HepG2 (cell line): Measurements from ENCODE around the gene UBXN1. TPM values are rescaled to one million over a fixed set of nuclear protein-coding genes. Genes with fewer than 3 reads are reported as not detected.
A peak's percentile ranks its signal among the peaks of the same experiment; 100 is the strongest.

ENCODE experiments used
- ATAC-seq: fragments of 200-7000 bp; cut with Tn5 transposase; 3 replicates; pipeline ENCODE4 v1.9.1; 2020; ENCODE audit warnings: mild to moderate bottlenecking, moderate library complexity
- BruUV-seq: library from RNA; stranded (reverse); fragments of 400-500 nt; replicated peaks from 2 replicates; lab custom pipeline; 2021; lab: Mats Ljungman, UMichigan
- CTCF ChIA-PET: fragments of 300-600 bp; formaldehyde crosslinking; extraction: SDS; loops from one replicate; lab custom pipeline; 2021; ENCODE audit warnings: low total read pairs, inconsistent platforms, low intra/inter-chr PET ratio; lab: Yijun Ruan, JAX
- POLR2A ChIA-PET: fragments of 350-600 bp; sonication (Branson Sonifier 250); formaldehyde crosslinking; loops from one replicate; lab custom pipeline; 2020; ENCODE audit warnings: antibody characterized with exemption, inconsistent platforms; lab: Yijun Ruan, JAX
- DNase-seq: peaks from one replicate; pipeline ENCODE4 v3.0.0-alpha.2; 2015; ENCODE audit warnings: low spot score
- FAIRE-seq: peaks from 3 replicates; lab custom pipeline; 2011; peaks lifted over from hg19 to GRCh38; lab: Jason Lieb, UNC
- H2AFZ ChIP-seq: one replicate; pipeline ENCODE4 v1.6.1; 2011; ENCODE audit warnings: low read length, inconsistent platforms
- H3K27ac ChIP-seq: fragments of 300-600 bp; 3 replicates; pipeline ENCODE4 v1.8.0; 2011; ENCODE audit warnings: mixed run types, mild to moderate bottlenecking, mixed read lengths, low read length, inconsistent platforms; ENCODE audit not compliant: insufficient read depth; ENCODE audit errors: extremely low read length
- H3K27me3 ChIP-seq, 2 experiments: fragments of 200-600 bp in 1 of 2; 2 replicates in 1 of 2; 3 replicates in 1 of 2; pipeline versions ENCODE4 v1.6.0 to v1.8.0; 2011; ENCODE audit warnings: low read length in 2 of 2, mild to moderate bottlenecking in 2 of 2, moderate library complexity in 2 of 2, inconsistent platforms in 1 of 2; ENCODE audit not compliant: insufficient read depth in 2 of 2, control insufficient read depth in 1 of 2
- H3K36me3 ChIP-seq, 2 experiments: fragments of 200-600 bp in 1 of 2; replicated peaks in 1 of 2; 2 replicates in 1 of 2; 3 replicates in 1 of 2; pipeline versions ENCODE4 v1.5.1 to v1.8.0; 2011; ENCODE audit warnings: low read length in 2 of 2, inconsistent platforms in 1 of 2; ENCODE audit not compliant: insufficient read depth in 2 of 2, control insufficient read depth in 1 of 2
- H3K4me1 ChIP-seq: 2 replicates; pipeline ENCODE4 v1.5.1; 2012; ENCODE audit warnings: low read length, inconsistent platforms; ENCODE audit not compliant: insufficient read depth
- H3K4me2 ChIP-seq: 2 replicates; pipeline ENCODE4 v1.6.0; 2011; ENCODE audit warnings: low read depth, low read length, inconsistent platforms
- H3K4me3 ChIP-seq, 3 experiments: fragments of 200-600 bp in 1 of 3; sonication (generic), shearing (Covaris generic) in 1 of 3; replicated peaks in 1 of 3; 2 replicates each; pipeline ENCODE4 v1.5.1; 2011 to 2016; ENCODE audit warnings: low read length in 3 of 3, inconsistent platforms in 2 of 3, low read depth in 2 of 3, mild to moderate bottlenecking in 2 of 3, control low read depth in 1 of 3, mixed read lengths in 1 of 3; ENCODE audit not compliant: insufficient read depth in 1 of 3
- H3K79me2 ChIP-seq: one replicate; pipeline ENCODE4 v1.6.1; 2011; ENCODE audit warnings: low read length, inconsistent platforms; ENCODE audit not compliant: insufficient read depth
- H3K9ac ChIP-seq: 2 replicates; pipeline ENCODE4 v1.6.0; 2011; ENCODE audit warnings: mild to moderate bottlenecking, low read depth, low read length, inconsistent platforms; ENCODE audit not compliant: insufficient read depth
- H3K9me3 ChIP-seq: 2 replicates; pipeline ENCODE4 v1.5.1; 2012; ENCODE audit warnings: mild to moderate bottlenecking, low read length
- H4K20me1 ChIP-seq: 2 replicates; pipeline ENCODE4 v1.6.0; 2011; ENCODE audit warnings: inconsistent platforms, mild to moderate bottlenecking, low read length, moderate library complexity; ENCODE audit not compliant: insufficient read depth
- BCL6 ChIP-seq: IDR thresholded peaks from 2 replicates; pipeline ENCODE4 v1.6.1; 2016; ENCODE audit warnings: missing genetic modification reagents, missing compliant biosample characterization
- BRCA1 ChIP-seq: sonication (generic); formaldehyde crosslinking; IDR thresholded peaks from 2 replicates; pipeline ENCODE4 v1.4.0; 2020; ENCODE audit warnings: missing genetic modification reagents
- DNMT1 ChIP-seq: sonication (generic); formaldehyde crosslinking; IDR thresholded peaks from 2 replicates; pipeline ENCODE4 v1.5.1; 2020; ENCODE audit warnings: mild to moderate bottlenecking, missing genetic modification reagents
- FOXC1 ChIP-seq: sonication (generic); formaldehyde crosslinking; IDR thresholded peaks from 2 replicates; pipeline ENCODE4 v1.8.0; 2022; ENCODE audit warnings: mild to moderate bottlenecking, missing genetic modification reagents, borderline replicate concordance
- FOXK1 ChIP-seq: sonication (generic); formaldehyde crosslinking; IDR thresholded peaks from 2 replicates; pipeline ENCODE4 v1.4.0; 2020; ENCODE audit warnings: low read depth, missing genetic modification reagents, borderline replicate concordance
- HBP1 ChIP-seq: IDR thresholded peaks from 2 replicates; pipeline ENCODE4 v1.6.1; 2016; ENCODE audit warnings: low read depth, control low read depth
- IRF1 ChIP-seq: sonication (generic); formaldehyde crosslinking; IDR thresholded peaks from 2 replicates; pipeline ENCODE4 v1.4.0; 2020; ENCODE audit warnings: low read depth, mild to moderate bottlenecking, missing genetic modification reagents
- MNT ChIP-seq: fragments of 450-650 bp; IDR thresholded peaks from 2 replicates; pipeline ENCODE4 v1.6.1; 2016
- NFYB ChIP-seq: sonication (generic); formaldehyde crosslinking; IDR thresholded peaks from 2 replicates; pipeline ENCODE4 v1.4.0; 2020; ENCODE audit warnings: missing genetic modification reagents
- PATZ1 ChIP-seq: sonication (generic); formaldehyde crosslinking; IDR thresholded peaks from 2 replicates; pipeline ENCODE4 v1.4.0; 2020; ENCODE audit warnings: missing genetic modification reagents
- SMYD3 ChIP-seq: sonication (generic); formaldehyde crosslinking; IDR thresholded peaks from 2 replicates; pipeline ENCODE4 v1.8.1; 2023; ENCODE audit warnings: mild to moderate bottlenecking, missing genetic modification reagents
- SNAPC2 ChIP-seq: sonication (generic); formaldehyde crosslinking; IDR thresholded peaks from 2 replicates; pipeline ENCODE4 v1.8.1; 2022; ENCODE audit warnings: mild to moderate bottlenecking, missing genetic modification reagents
- TBX2 ChIP-seq: sonication (generic); formaldehyde crosslinking; IDR thresholded peaks from 2 replicates; pipeline ENCODE4 v1.5.0; 2020; ENCODE audit warnings: missing genetic modification reagents, mild to moderate bottlenecking, borderline replicate concordance
- U2AF1 ChIP-seq: fragments of 200-400 bp; formaldehyde crosslinking; optimal IDR thresholded peaks from 2 replicates; pipeline ENCODE3; 2017; ENCODE audit warnings: mild to moderate bottlenecking, low read depth, low read length
- ZFYVE20 ChIP-seq: sonication (generic); formaldehyde crosslinking; IDR thresholded peaks from 2 replicates; pipeline ENCODE4 v1.8.0; 2023; ENCODE audit warnings: low read depth, mild to moderate bottlenecking, moderate library complexity, missing genetic modification reagents, borderline replicate concordance
- ZNF30 ChIP-seq: sonication (generic); formaldehyde crosslinking; IDR thresholded peaks from 2 replicates; pipeline ENCODE4 v1.5.0; 2020; ENCODE audit warnings: mild to moderate bottlenecking, missing genetic modification reagents
- ZNF598 ChIP-seq: sonication (generic); formaldehyde crosslinking; IDR thresholded peaks from 2 replicates; pipeline ENCODE4 v1.5.1; 2020; ENCODE audit warnings: mild to moderate bottlenecking, missing genetic modification reagents, borderline replicate concordance
- ZNF766 ChIP-seq: sonication (generic); formaldehyde crosslinking; IDR thresholded peaks from 2 replicates; pipeline ENCODE4 v1.5.0; 2020; ENCODE audit warnings: missing genetic modification reagents, borderline replicate concordance
- WGBS: methylation state at CpG from one replicate; pipeline ENCODE4 v1.1.6; 2017; ENCODE audit warnings: low lambda C conversion rate; 5-methylcytosine and 5-hydroxymethylcytosine counted together
- in situ Hi-C: cut with HindIII; loops from 2 replicates; pipeline ENCODE4 v1.10.0; 2017; ENCODE audit warnings: low pct_unique_long_range_greater_than_20kb; ENCODE audit not compliant: extremely low pct_ligation_motif_present
- intact Hi-C: fragments of 100-400 bp; cut with micrococcal nuclease; formaldehyde crosslinking; loops from one replicate; pipeline ENCODE4 v1.10.0; 2022; ENCODE audit not compliant: unreplicated experiment
- polyA plus RNA-seq, 8 experiments: library from polyadenylated mRNA; depleted of rRNA in 3 of 8; stranded (reverse) in 7 of 8; unstranded in 1 of 8; fragments of >200 nt; fragmentation: Illumina TruSeq in 4 of 8; extraction: Trizol in 4 of 8; gene quantifications; 2 replicates each; pipeline versions ENCODE4 v1.2.1 to v1.2.3, GENCODE V29; 2011 to 2016; ENCODE audit warnings: low read depth in 4 of 8, missing spikeins in 1 of 8, mixed read lengths in 1 of 8; ENCODE audit not compliant: insufficient read depth in 1 of 8
- total RNA-seq, 5 experiments: library from RNA; depleted of rRNA; stranded (reverse); fragments of >200 nt; fragmentation: Illumina TruSeq; extraction: Trizol; gene quantifications; 2 replicates each; pipeline ENCODE4 v1.2.3, GENCODE V29; 2016; ENCODE audit warnings: low read depth in 1 of 5

The UBXN1 gene
- total and polyA plus RNA-seq, 2 of the 13 experiments (the other 11 are each of a cell fraction or from before 2014, with no cell fraction given) = 47.5 to 52.4 TPM

- FAIRE-seq (no peak), DNase-seq (no peak), ATAC-seq (peak; percentile 16)
- 59% methylated on average over 9 of the region's 16 CpGs for WGBS
- H3K27me3 ChIP-seq = no peaks in the 10 kb centered on the region
- no peaks in the 10 kb centered on the region for H3K9me3 ChIP-seq
- H4K20me1 ChIP-seq = no peaks in the 10 kb centered on the region; the same call in 1 of the 2 replicates
- H2AFZ ChIP-seq = no peak overlapping the region
- H3K27ac ChIP-seq = peak overlapping the region; percentile 84
- in situ Hi-C loops (no loop called here), intact Hi-C loops (loop anchor here (5.0 kb wide), 2 partner anchors 40 to 60 kb away; partner anchors contain the start of genes EML3, ROM1 and TUT1)
- ChIA-PET POLR2A (interaction anchor here (0.6 to 6.3 kb wide), 26 partner anchors 8 to 187 kb away, joined by 3 to 186 read pairs (median 6); partner anchors contain the start of genes B3GAT3, BSCL2, C11orf98 and CSKMT), CTCF (no interaction called here)
- peaks cover 4 to 14% of the 10 kb centered on the region in 2 experiments; a peak in 3 of 5 replicates for H3K36me3 ChIP-seq
- peak overlapping the region; percentile 97 for H3K4me2 ChIP-seq
- H3K79me2 ChIP-seq = peaks cover 20% of the 10 kb centered on the region
- H3K9ac ChIP-seq = peak overlapping the region; percentile 97
- peak overlapping the region; percentile 88 to 92 (median 89) for H3K4me3 ChIP-seq
- H3K4me1 ChIP-seq = peaks cover 39% of the 10 kb centered on the region
- BruUV-seq = TSS peak; percentile 79
- TF ChIP-seq DNMT1 (CRISPR knock-in tag) = no peak
- TF ChIP-seq NFYB (CRISPR knock-in tag) = no peak
- TF ChIP-seq FOXC1 = no peak
- no peak for TF ChIP-seq ZNF766
- TF ChIP-seq FOXK1 = no peak
- TF ChIP-seq ZFYVE20 = no peak
- TF ChIP-seq HBP1 (CRISPR knock-in tag) = no peak
- TF ChIP-seq ZNF598 (CRISPR knock-in tag) = no peak
- TF ChIP-seq BCL6 (CRISPR knock-in tag) = 0 out of 2 replicates have a peak, but pooled peaks have one; percentile 0
- no peak for TF ChIP-seq PATZ1 (CRISPR knock-in tag)
- no peak for TF ChIP-seq SMYD3 (CRISPR knock-in tag)
- TF ChIP-seq BRCA1 (CRISPR knock-in tag) = no peak
- no peak for TF ChIP-seq SNAPC2
- TF ChIP-seq IRF1 (CRISPR knock-in tag) = no peak
- TF ChIP-seq MNT = no peak
- 0 out of 2 replicates have a peak, but pooled peaks have one; percentile 45 for TF ChIP-seq ZNF30 (CRISPR knock-in tag)
- TF ChIP-seq TBX2 (CRISPR knock-in tag) = no peak
- no peak for TF ChIP-seq U2AF1
Observed at GRCh38 chr11:62652161-62653006, 26.5 kb downstream of the UBXN1 start.
